ENCODE data around the gene C10orf71. TPM values are rescaled to one million over a fixed set of nuclear protein-coding genes. Genes with fewer than 3 reads are reported as not detected.

The C10orf71 gene
- total RNA-seq, 3 donors from 2014 or later: not detected

DNA sequence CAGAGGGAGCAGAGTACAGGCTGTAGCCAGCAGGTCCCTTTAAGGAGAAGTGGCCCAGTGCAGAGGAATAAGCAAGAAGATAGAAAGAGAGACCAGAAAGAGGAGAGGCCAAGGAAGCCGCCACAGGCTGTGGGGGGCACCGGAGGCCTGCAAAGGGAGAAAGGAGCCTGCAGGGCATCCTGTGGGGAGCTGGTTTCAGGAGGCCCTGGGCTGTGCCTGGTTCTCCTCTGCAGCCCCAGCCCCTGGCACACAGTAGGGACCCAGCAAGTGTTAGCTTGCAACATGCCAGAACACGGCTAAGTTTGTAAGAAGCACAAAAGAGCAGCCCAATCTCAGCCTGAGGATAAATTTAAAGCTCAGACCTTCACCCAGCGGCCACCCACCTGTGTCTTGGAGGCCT lies 12.3 kb upstream of the C10orf71 start:
- H3K9me3 ChIP-seq: no peaks in the 10 kb centered on the region
- no peak for DNase-seq (ENCODE audit: low spot score in 2 of 2)
- H3K27ac ChIP-seq: no peak overlapping the region
- no peak overlapping the region for H3K4me3 ChIP-seq
- no peaks in the 10 kb centered on the region for H3K36me3 ChIP-seq
- no peaks in the 10 kb centered on the region for H3K27me3 ChIP-seq
- no peak for TF ChIP-seq POLR2A (IDR thresholded peaks at IDR 0.05)
- no peak for TF ChIP-seq POLR2AphosphoS5 (IDR thresholded peaks at IDR 0.05)
- TF ChIP-seq, protein P1, sequence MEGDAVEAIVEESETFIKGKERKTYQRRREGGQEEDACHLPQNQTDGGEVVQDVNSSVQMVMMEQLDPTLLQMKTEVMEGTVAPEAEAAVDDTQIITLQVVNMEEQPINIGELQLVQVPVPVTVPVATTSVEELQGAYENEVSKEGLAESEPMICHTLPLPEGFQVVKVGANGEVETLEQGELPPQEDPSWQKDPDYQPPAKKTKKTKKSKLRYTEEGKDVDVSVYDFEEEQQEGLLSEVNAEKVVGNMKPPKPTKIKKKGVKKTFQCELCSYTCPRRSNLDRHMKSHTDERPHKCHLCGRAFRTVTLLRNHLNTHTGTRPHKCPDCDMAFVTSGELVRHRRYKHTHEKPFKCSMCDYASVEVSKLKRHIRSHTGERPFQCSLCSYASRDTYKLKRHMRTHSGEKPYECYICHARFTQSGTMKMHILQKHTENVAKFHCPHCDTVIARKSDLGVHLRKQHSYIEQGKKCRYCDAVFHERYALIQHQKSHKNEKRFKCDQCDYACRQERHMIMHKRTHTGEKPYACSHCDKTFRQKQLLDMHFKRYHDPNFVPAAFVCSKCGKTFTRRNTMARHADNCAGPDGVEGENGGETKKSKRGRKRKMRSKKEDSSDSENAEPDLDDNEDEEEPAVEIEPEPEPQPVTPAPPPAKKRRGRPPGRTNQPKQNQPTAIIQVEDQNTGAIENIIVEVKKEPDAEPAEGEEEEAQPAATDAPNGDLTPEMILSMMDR (IDR thresholded peaks at IDR 0.05): no peak
- intact Hi-C loops (cut with DNase I; ENCODE audit: low total_unique reads): no loop called here
- H3K4me1 ChIP-seq: no peaks in the 10 kb centered on the region

DNA sequence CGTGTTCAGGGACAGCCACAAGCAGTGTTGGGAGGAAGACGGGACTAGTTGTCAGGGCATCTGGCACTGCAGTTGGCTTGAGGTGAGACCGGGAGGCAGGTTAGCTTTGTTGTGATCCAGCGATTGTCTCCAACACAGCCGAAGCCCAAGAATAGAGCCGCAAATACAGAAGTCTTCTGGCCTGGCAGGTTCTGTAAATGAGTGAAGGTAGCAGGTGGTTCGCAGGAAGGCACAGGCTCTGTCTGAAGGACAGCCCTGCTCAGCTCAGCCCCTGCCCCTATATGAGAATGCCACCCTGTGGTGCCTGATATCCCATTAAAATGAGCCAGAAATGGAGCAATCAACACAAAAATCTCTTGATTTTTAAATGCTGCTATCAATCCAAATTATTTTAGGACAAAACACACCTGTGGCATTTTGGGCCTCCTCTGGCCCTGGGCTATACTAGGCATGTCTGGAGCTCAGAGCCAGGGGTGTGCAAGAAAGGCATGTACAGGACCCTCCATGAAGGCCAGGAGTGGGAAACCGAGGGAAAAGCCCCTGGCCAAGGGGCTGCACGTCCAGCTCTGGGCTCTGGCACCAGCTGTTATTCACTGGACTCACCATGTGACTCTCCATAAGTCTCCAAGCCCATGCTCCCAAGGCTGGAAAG lies 11.2 kb upstream of the C10orf71 start:
- Histone ChIP-seq H3K27ac (no peak overlapping the region), H3K27me3 (no peaks in the 10 kb centered on the region), H3K36me3 (no peaks in the 10 kb centered on the region), H3K4me3 (no peak overlapping the region), H3K4me1 (no peaks in the 10 kb centered on the region), H3K9me3 (no peaks in the 10 kb centered on the region)
- TF ChIP-seq POLR2AphosphoS5 (IDR thresholded peaks at IDR 0.05): no peak
- TF ChIP-seq, protein P1 (IDR thresholded peaks at IDR 0.05): no peak
- no peak for TF ChIP-seq POLR2A (IDR thresholded peaks at IDR 0.05)
- intact Hi-C loops (cut with DNase I; ENCODE audit: low total_unique reads): loop anchor here (1.0 kb wide), 1 partner anchor 45 kb away; no protein-coding TSS in a partner anchor
- no peak for DNase-seq (ENCODE audit: low spot score in 2 of 2)

DNA sequence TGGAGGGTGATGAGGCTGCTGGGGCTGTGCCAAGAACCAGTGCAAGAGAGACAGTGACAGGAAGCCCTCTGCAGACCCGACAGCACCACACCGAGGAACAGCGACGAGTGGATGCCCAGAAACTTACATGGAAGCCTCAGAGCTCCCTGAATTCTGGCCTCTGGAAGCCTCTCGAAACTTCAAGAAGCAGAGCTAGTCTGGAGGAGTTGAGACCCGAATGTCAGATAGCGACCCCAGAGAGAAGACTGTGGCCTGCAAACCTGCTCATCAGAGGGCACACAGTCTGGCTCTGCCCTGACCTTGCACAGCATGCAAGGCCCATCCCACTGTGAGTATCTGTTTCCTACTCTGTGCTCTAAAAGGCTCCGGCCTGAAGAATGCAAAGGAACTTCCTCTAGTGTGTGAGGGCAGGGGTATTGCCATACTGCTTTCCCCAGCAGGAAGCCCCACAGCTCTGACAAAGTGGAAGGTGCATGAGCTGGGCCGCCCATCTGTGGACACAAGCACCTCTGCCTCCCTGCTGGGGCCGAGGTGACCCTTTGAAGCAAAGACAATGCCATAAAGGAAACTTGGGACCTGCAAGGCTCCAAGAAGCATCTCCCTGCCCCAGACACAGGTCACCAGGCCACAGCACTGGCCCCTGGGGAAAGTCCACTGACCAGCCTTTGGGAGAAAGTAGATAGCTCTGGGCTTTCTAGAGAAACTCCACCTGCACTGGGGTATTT lies 10.5 kb upstream of the C10orf71 start:
- Histone ChIP-seq H3K9me3 (no peaks in the 10 kb centered on the region), H3K27me3 (no peaks in the 10 kb centered on the region), H3K27ac (no peak overlapping the region), H3K4me3 (no peak overlapping the region), H3K4me1 (no peaks in the 10 kb centered on the region), H3K36me3 (no peaks in the 10 kb centered on the region)
- intact Hi-C loops (cut with DNase I; ENCODE audit: low total_unique reads): loop anchor here (1.0 kb wide), 1 partner anchor 45 kb away; no protein-coding TSS in a partner anchor
- DNase-seq (ENCODE audit: low spot score in 2 of 2): no peak
- TF ChIP-seq POLR2A (IDR thresholded peaks at IDR 0.05): no peak
- TF ChIP-seq, protein P1 (IDR thresholded peaks at IDR 0.05): no peak

DNA sequence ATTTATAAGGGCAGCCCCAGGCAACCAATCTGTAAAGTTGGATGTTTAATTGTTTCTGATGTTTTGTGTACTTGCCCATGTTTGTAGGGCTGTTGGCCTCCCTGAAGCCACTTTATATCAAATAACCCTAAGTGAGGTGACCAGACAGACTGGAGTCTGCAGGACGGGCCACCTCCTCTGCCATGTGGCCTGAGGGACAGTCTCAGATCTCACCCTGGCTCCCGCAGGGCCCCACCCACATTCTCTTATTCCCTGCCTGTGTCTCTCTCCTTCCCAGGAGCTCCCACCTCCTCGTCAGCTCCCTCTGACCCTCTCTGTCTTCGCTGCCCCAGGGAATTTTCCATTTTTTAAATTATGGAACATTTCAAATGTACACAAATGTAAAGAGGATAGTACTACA lies 9.5 kb upstream of the C10orf71 start:
- Histone ChIP-seq H3K4me3 (no peak overlapping the region), H3K36me3 (no peaks in the 10 kb centered on the region), H3K27ac (no peak overlapping the region), H3K4me1 (no peaks in the 10 kb centered on the region), H3K9me3 (no peaks in the 10 kb centered on the region), H3K27me3 (no peaks in the 10 kb centered on the region)
- TF ChIP-seq, protein P1 (IDR thresholded peaks at IDR 0.05): no peak
- TF ChIP-seq POLR2AphosphoS5 (IDR thresholded peaks at IDR 0.05) (no peak), POLR2A (IDR thresholded peaks at IDR 0.05) (no peak)
- intact Hi-C loops (cut with DNase I; ENCODE audit: low total_unique reads): no loop called here
- DNase-seq (ENCODE audit: low spot score in 2 of 2): no peak

DNA sequence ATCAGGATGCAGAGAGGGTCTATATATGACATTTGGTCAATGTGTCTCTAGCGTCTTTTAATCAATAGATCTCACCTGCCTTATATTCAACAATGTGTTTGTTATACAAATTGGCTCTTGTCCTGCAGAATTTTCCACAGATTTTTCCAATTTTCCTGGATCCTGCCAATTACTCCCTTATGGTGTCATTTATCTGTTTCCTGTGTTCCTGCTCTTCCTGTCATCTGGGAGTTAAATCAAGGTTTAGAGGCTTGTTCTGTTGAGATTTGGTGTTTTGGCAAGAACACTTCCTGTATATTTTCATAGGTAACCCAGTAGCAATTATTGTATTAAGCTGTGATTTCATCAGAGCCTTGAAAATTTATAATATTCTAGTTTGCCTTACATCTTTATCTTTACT lies 8.8 kb upstream of the C10orf71 start:
- H3K4me1 ChIP-seq: no peaks in the 10 kb centered on the region
- H3K27ac ChIP-seq: no peak overlapping the region
- H3K9me3 ChIP-seq: no peaks in the 10 kb centered on the region
- intact Hi-C loops (cut with DNase I; ENCODE audit: low total_unique reads): no loop called here
- TF ChIP-seq, protein P1 (IDR thresholded peaks at IDR 0.05): no peak
- TF ChIP-seq POLR2AphosphoS5 (IDR thresholded peaks at IDR 0.05) (no peak), POLR2A (IDR thresholded peaks at IDR 0.05) (no peak)
- H3K27me3 ChIP-seq: no peaks in the 10 kb centered on the region
- no peak overlapping the region for H3K4me3 ChIP-seq
- DNase-seq (ENCODE audit: low spot score in 2 of 2): no peak
- H3K36me3 ChIP-seq: no peaks in the 10 kb centered on the region

All from breast epithelium (tissue), 4 donors.